OCI-LY1 (cell line): ENCODE results near the gene SLC25A10.

Source experiments
- H2AFZ ChIP-seq: fragments of 200-600 bp; sonication (generic), shearing (Covaris generic); 2 replicates; pipeline ENCODE4 v1.6.0; 2014; ENCODE audit warnings: antibody characterized with exemption, mild to moderate bottlenecking, low read length
- H3F3A ChIP-seq: fragments of 200-600 bp; sonication (generic), shearing (Covaris generic); 2 replicates; pipeline ENCODE4 v1.6.0; 2014; ENCODE audit warnings: mild to moderate bottlenecking, antibody characterized with exemption, low read length, moderate library complexity; ENCODE audit not compliant: insufficient read depth
- H3K27ac ChIP-seq: fragments of 200-600 bp; sonication (generic); 2 replicates; pipeline ENCODE4 v1.5.1; 2014; ENCODE audit warnings: low read length, mixed run types, mild to moderate bottlenecking, low read depth; ENCODE audit not compliant: poor library complexity, severe bottlenecking
- H3K27me3 ChIP-seq: fragments of 200-600 bp; sonication (generic); 2 replicates; pipeline ENCODE4 v1.6.0; 2014; ENCODE audit warnings: antibody characterized with exemption, mild to moderate bottlenecking, low read length, moderate library complexity; ENCODE audit not compliant: insufficient read depth
- H3K36me3 ChIP-seq: fragments of 200-600 bp; sonication (generic); 2 replicates; pipeline ENCODE4 v1.6.1; 2014; ENCODE audit warnings: mild to moderate bottlenecking, antibody characterized with exemption, low read length, moderate library complexity, mixed read lengths; ENCODE audit not compliant: insufficient read depth
- H3K4me1 ChIP-seq: fragments of 200-600 bp; sonication (generic); 2 replicates; pipeline ENCODE4 v1.5.1; 2014; ENCODE audit warnings: mild to moderate bottlenecking, low read length, moderate library complexity; ENCODE audit not compliant: insufficient read depth, severe bottlenecking
- H3K4me2 ChIP-seq: fragments of 200-600 bp; sonication (generic), shearing (Covaris generic); 2 replicates; pipeline ENCODE4 v1.6.1; 2014; ENCODE audit warnings: low read length
- H3K4me3 ChIP-seq: fragments of 200-600 bp; sonication (generic); 2 replicates; pipeline ENCODE4 v1.5.1; 2014; ENCODE audit warnings: low read length, low read depth, mild to moderate bottlenecking, mixed read lengths; ENCODE audit not compliant: poor library complexity, severe bottlenecking
- H3K79me2 ChIP-seq: fragments of 200-600 bp; shearing (Covaris generic); 2 replicates; pipeline ENCODE4 v1.6.1; 2016; ENCODE audit warnings: mixed run types, low read length, mixed read lengths; ENCODE audit not compliant: insufficient read depth
- H3K9ac ChIP-seq: fragments of 200-600 bp; sonication (generic), shearing (Covaris generic); 2 replicates; pipeline ENCODE4 v1.6.1; 2014; ENCODE audit warnings: mild to moderate bottlenecking, low read length, mixed read lengths
- H3K9me2 ChIP-seq: fragments of 200-600 bp; sonication (generic), shearing (Covaris generic); 2 replicates; pipeline ENCODE4 v1.6.1; 2014; ENCODE audit warnings: low read depth, mild to moderate bottlenecking, low read length, mixed read lengths
- H3K9me3 ChIP-seq: fragments of 200-600 bp; shearing (Covaris generic); 2 replicates; pipeline ENCODE4 v1.6.1; 2014; ENCODE audit warnings: low read length, mixed read lengths
- H4K20me1 ChIP-seq: fragments of 200-600 bp; sonication (generic), shearing (Covaris generic); 2 replicates; pipeline ENCODE4 v1.6.0; 2016; ENCODE audit warnings: mild to moderate bottlenecking, low read length; ENCODE audit not compliant: insufficient read depth
- EZH2 ChIP-seq: fragments of 200-600 bp; sonication (generic), shearing (Covaris generic); IDR thresholded peaks from 2 replicates; pipeline ENCODE4 v1.8.0; 2017; ENCODE audit warnings: borderline replicate concordance, mixed run types, mild to moderate bottlenecking, antibody characterized with exemption, low read length, moderate library complexity, mixed read lengths
- TF ChIP-seq, protein P1 (sequence below): fragments of 200-600 bp; sonication (generic), shearing (Covaris generic); IDR thresholded peaks from 2 replicates; pipeline ENCODE4 v1.5.1; 2017; ENCODE audit warnings: mild to moderate bottlenecking, antibody characterized with exemption, low read length, moderate library complexity, mixed read lengths

The SLC25A10 gene

DNA sequence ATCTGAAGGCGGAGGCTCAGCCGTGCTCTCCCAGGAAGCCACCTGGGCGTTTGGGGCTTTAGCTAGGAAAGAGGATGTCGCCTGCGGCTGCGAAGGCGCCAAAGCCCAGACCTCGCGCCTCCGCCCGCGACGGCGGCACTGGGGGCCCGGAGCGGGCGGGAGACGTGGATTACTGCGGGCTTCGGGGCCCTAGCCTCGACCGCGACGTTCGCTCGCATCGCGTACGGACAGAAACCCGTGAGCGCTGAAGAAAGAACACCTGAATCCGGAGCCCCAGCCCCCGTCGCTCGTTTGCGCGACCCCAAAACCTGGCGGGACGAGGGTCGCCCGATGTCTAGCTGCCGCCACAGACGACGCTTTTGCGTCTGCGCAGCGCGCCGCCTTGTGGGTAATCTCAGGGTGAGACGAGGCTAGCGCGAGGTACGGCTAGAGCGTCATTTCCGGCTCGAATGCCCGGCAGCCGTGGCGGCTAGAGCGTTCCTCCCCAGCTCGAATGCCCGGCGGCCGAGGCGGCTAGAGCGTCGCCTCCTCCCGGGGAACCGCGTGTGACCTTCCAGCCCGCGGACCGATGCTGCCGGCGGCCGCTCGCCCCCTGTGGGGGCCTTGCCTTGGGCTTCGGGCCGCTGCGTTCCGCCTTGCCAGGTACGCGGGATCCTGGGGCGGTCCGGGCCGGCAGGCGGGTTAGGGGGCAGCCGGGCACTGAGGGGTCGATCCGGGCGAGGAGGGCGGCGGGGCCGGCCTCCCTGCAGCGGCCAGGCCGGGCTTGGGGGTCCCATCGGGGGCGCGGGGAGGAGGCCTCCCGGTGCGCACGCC lies 8.9 kb upstream of the SLC25A10 start, which contains the start of gene MRPL12:
MRPL12 (plus strand) TSS at position 434 of the 813 bp plus-strand sequence; CDS start at position 569, 135 bp downstream.
- Histone ChIP-seq H3K9ac (peak within 1 kb of the TSS; percentile 99), H2AFZ (no peak within 1 kb of the TSS), H3K9me2 (no peaks in the 10 kb centered on the region), H3K79me2 (peaks cover 31% of the 10 kb centered on the region), H3F3A (no peaks in the 10 kb centered on the region), H3K27me3 (no peaks in the 10 kb centered on the region), H3K36me3 (peaks cover 82% of the 10 kb centered on the region), H3K9me3 (no peaks in the 10 kb centered on the region), H3K27ac (peak within 1 kb of the TSS; percentile 54), H4K20me1 (no peaks in the 10 kb centered on the region), H3K4me1 (peaks cover 30% of the 10 kb centered on the region), H3K4me2 (peak within 1 kb of the TSS; percentile 96), H3K4me3 (peak within 1 kb of the TSS; percentile 95)
- TF ChIP-seq, protein P1, sequence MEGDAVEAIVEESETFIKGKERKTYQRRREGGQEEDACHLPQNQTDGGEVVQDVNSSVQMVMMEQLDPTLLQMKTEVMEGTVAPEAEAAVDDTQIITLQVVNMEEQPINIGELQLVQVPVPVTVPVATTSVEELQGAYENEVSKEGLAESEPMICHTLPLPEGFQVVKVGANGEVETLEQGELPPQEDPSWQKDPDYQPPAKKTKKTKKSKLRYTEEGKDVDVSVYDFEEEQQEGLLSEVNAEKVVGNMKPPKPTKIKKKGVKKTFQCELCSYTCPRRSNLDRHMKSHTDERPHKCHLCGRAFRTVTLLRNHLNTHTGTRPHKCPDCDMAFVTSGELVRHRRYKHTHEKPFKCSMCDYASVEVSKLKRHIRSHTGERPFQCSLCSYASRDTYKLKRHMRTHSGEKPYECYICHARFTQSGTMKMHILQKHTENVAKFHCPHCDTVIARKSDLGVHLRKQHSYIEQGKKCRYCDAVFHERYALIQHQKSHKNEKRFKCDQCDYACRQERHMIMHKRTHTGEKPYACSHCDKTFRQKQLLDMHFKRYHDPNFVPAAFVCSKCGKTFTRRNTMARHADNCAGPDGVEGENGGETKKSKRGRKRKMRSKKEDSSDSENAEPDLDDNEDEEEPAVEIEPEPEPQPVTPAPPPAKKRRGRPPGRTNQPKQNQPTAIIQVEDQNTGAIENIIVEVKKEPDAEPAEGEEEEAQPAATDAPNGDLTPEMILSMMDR, result no peak
- TF ChIP-seq EZH2, result no peak

DNA sequence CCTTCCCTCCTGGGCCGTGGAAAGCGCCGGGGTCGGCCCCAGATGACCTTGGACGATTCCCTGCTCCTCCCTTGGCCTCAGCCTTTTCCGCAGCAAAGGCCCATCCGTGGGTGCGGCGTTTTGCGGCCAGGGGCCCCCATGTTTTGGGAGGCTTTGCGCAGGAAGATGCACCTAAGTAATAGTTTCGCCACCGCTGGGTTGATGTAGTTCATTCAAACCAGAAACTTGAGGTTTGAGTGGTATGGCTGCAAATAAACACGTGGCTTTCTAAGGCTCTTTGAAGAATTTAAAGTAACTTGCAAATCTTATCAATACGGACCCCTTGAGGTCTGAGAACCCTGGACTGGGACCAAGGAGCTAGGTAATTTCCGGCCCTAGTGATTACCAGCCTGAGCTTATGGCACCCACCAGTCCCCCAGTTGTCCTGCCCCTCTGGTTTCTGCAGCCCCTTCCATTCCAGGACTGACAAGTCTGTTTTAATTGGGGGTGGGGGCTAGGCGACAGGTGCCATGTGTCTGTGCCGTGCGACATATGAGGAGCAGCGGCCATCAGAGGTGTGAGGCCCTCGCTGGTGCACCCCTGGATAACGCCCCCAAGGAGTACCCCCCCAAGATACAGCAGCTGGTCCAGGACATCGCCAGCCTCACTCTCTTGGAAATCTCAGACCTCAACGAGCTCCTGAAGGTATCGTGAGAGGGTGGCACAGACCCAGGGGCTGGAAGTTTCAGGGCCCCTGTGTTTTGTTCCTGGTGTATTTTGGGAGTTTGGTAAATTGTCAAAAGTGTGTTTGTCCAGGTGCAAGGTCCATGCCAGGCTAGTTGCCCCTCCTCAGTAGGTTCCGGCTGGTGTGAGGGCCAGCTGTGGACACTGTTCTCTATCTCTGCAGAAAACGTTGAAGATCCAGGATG lies 8.1 kb upstream of the SLC25A10 start:
- Histone ChIP-seq H3K9me2 (no peaks in the 10 kb centered on the region), H3K27me3 (no peaks in the 10 kb centered on the region), H3K4me1 (peaks cover 30% of the 10 kb centered on the region), H2AFZ (no peak overlapping the region), H3F3A (no peaks in the 10 kb centered on the region), H3K4me2 (peak overlapping the region; percentile 96), H4K20me1 (no peaks in the 10 kb centered on the region), H3K27ac (peak overlapping the region; percentile 54), H3K79me2 (peaks cover 31% of the 10 kb centered on the region), H3K9me3 (no peaks in the 10 kb centered on the region), H3K9ac (peak overlapping the region; percentile 99), H3K4me3 (peak overlapping the region; percentile 95), H3K36me3 (peaks cover 81% of the 10 kb centered on the region)
- no peak for TF ChIP-seq EZH2
- TF ChIP-seq, protein P1, result no peak

DNA sequence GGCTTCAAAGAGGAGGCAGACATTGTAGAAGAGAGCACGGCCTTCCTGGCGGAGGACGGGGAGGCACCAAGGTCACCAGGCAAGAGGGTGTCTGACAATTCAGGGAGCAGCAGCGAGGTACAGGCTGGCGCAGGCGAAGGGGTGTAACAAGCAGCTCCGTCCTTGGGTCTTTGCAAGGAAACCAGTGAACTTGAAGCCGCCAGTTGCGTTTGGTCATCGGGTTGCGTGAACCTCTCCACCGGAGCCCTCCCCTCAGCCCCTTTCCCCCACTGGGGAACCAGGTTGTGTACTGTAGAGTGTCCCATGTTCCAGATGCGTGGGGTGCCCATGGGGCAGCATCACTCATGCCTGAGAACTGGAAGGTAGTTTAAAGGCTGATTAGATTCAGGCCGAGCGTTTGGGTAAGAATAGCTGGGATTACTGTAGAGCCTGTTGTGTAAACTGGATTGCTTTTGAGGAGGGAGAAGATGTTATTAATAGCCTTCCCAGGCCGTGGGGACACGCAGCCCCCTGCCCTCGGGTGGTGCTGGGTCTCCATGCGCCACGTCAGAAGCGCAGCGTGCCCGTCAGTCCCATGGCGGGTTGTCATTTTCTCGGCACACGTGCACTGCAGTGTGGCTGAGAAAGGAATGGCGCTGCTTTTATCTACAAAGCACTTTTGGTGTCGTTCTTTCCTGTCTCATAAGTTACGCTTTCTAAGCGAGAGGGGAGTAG lies 6.4 kb upstream of the SLC25A10 start:
- Histone ChIP-seq H3K4me1 (peaks cover 37% of the 10 kb centered on the region), H3K27me3 (no peaks in the 10 kb centered on the region), H3F3A (0 out of 2 replicates have a peak, but pooled peaks cover 4% of the 10 kb centered on the region), H3K4me3 (no peak overlapping the region), H3K27ac (no peak overlapping the region), H2AFZ (no peak overlapping the region), H3K79me2 (peaks cover 31% of the 10 kb centered on the region), H3K4me2 (no peak overlapping the region), H4K20me1 (no peaks in the 10 kb centered on the region), H3K9me2 (no peaks in the 10 kb centered on the region), H3K9ac (no peak overlapping the region), H3K9me3 (no peaks in the 10 kb centered on the region), H3K36me3 (peaks cover 70% of the 10 kb centered on the region)
- TF ChIP-seq EZH2, result no peak
- TF ChIP-seq, protein P1, result no peak
